CD4-positive, alpha-beta T cell treated with Interleukin-15 for 1 hour (primary cell): ENCODE data around the gene XXYLT1.
A peak's percentile ranks its signal among the peaks of the same experiment; 100 is the strongest.

ENCODE experiments used
- DNase-seq: peaks from one replicate; pipeline ENCODE4 v3.0.0-alpha.2; 2020

Gene XXYLT1

GRCh38 chr3:195148549-195148948 is 122.4 kb downstream of the XXYLT1 start:
- no peak for DNase-seq

- peak; percentile 55 for DNase-seq
Observed at GRCh38 chr3:195147649-195148080, 123.3 kb downstream of the XXYLT1 start.

- DNase-seq, result no peak
Observed at GRCh38 chr3:195146131-195146530, 124.8 kb downstream of the XXYLT1 start.

- no peak for DNase-seq
Observed at GRCh38 chr3:195145579-195145978, 125.4 kb downstream of the XXYLT1 start.

GRCh38 chr3:195143221-195143620 is 127.7 kb downstream of the XXYLT1 start:
- DNase-seq, result no peak

GRCh38 chr3:195142519-195142918 is 128.4 kb downstream of the XXYLT1 start:
- DNase-seq, result no peak

GRCh38 chr3:195140816-195141793 is 129.9 kb downstream of the XXYLT1 start:
- no peak for DNase-seq

- no peak for DNase-seq
Observed at GRCh38 chr3:195140410-195140809, 130.5 kb downstream of the XXYLT1 start.

GRCh38 chr3:195139876-195140240 is 131.1 kb downstream of the XXYLT1 start:
- DNase-seq, result no peak

GRCh38 chr3:195139091-195139875 is 131.7 kb downstream of the XXYLT1 start:
- no peak for DNase-seq

- DNase-seq, result no peak
Observed at GRCh38 chr3:195137638-195138588, 133.0 kb downstream of the XXYLT1 start.

GRCh38 chr3:195135917-195136316 is 135.0 kb downstream of the XXYLT1 start:
- no peak for DNase-seq

- no peak for DNase-seq
Observed at GRCh38 chr3:195134431-195134830, 136.5 kb downstream of the XXYLT1 start.

- peak; percentile 65 for DNase-seq
Observed at GRCh38 chr3:195133462-195133861, 137.5 kb downstream of the XXYLT1 start.

GRCh38 chr3:195133013-195133412 is 137.9 kb downstream of the XXYLT1 start:
- DNase-seq, result no peak

- DNase-seq, result no peak
Observed at GRCh38 chr3:195131176-195131575, 139.8 kb downstream of the XXYLT1 start.

- peak; percentile 50 for DNase-seq
Observed at GRCh38 chr3:195129644-195130492, 141.1 kb downstream of the XXYLT1 start.

- no peak for DNase-seq
Observed at GRCh38 chr3:195129072-195129643, 141.8 kb downstream of the XXYLT1 start.

GRCh38 chr3:195128255-195129071 is 142.5 kb downstream of the XXYLT1 start:
- no peak for DNase-seq

GRCh38 chr3:195126056-195126605 is 144.8 kb downstream of the XXYLT1 start:
- no peak for DNase-seq
